Body of pancreas (tissue), 4 donors: ENCODE data around the gene UFD1.

Source experiments
- POLR2A ChIP-seq, 3 donors: fragments of 450-650 bp; IDR thresholded peaks; one replicate each; pipeline ENCODE4 v1.6.1; 2016; ENCODE audit warnings: antibody characterized with exemption in 3 of 3, mild to moderate bottlenecking in 2 of 3
- TF ChIP-seq, protein P1 (sequence below), 7 experiments: fragments of 450-650 bp in 4 of 7; fragments of 200-600 bp in 3 of 7; sonication (generic) in 3 of 7; IDR thresholded peaks; one replicate each; pipeline ENCODE4 v1.5.1; 2016 to 2019; ENCODE audit warnings: antibody characterized with exemption in 7 of 7

DNA sequence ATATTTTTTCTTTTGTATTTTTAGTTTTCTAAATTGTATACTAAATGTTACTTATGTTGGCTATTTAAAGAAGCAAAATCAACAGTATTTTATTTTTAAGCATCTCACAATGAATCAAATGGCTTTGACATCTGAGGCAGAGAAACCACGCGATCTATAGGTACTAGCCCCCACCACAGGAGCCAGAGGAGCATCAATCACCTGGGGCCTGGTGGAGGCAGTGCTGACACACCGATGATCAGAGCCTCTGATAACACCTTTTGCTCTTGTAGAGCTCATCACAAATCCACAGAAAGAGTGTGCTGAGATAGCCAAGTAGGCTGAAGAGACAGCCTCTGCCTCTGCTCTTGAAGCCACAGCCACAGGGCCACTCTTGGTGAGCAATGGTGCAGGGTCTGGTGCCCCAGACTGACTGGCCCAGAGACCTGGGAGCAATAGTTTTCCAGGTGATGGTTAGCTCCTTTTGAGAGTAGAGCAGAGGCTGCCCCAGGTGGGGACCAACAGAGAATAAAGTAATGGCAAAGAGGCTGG lies 72.6 kb downstream of the UFD1 start:
- TF ChIP-seq, protein P1, sequence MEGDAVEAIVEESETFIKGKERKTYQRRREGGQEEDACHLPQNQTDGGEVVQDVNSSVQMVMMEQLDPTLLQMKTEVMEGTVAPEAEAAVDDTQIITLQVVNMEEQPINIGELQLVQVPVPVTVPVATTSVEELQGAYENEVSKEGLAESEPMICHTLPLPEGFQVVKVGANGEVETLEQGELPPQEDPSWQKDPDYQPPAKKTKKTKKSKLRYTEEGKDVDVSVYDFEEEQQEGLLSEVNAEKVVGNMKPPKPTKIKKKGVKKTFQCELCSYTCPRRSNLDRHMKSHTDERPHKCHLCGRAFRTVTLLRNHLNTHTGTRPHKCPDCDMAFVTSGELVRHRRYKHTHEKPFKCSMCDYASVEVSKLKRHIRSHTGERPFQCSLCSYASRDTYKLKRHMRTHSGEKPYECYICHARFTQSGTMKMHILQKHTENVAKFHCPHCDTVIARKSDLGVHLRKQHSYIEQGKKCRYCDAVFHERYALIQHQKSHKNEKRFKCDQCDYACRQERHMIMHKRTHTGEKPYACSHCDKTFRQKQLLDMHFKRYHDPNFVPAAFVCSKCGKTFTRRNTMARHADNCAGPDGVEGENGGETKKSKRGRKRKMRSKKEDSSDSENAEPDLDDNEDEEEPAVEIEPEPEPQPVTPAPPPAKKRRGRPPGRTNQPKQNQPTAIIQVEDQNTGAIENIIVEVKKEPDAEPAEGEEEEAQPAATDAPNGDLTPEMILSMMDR (IDR thresholded peaks at IDR 0.05): no peak
- TF ChIP-seq POLR2A (IDR thresholded peaks at IDR 0.05): no peak
